Lower leg skin (tissue), 3 donors: Measurements from ENCODE around the gene SMIM41.

Experiments used
- CTCF ChIP-seq, 3 donors: fragments of 450-650 bp; IDR thresholded peaks; one replicate each; pipeline ENCODE4 v1.5.1; 2016; ENCODE audit warnings: antibody characterized with exemption in 3 of 3, mild to moderate bottlenecking in 3 of 3, moderate library complexity in 2 of 3
- POLR2A ChIP-seq, 2 donors: fragments of 450-650 bp; IDR thresholded peaks; one replicate each; pipeline ENCODE4 v1.6.1; 2016 to 2017; ENCODE audit warnings: antibody characterized with exemption in 2 of 2, mild to moderate bottlenecking in 1 of 2, moderate library complexity in 1 of 2

DNA sequence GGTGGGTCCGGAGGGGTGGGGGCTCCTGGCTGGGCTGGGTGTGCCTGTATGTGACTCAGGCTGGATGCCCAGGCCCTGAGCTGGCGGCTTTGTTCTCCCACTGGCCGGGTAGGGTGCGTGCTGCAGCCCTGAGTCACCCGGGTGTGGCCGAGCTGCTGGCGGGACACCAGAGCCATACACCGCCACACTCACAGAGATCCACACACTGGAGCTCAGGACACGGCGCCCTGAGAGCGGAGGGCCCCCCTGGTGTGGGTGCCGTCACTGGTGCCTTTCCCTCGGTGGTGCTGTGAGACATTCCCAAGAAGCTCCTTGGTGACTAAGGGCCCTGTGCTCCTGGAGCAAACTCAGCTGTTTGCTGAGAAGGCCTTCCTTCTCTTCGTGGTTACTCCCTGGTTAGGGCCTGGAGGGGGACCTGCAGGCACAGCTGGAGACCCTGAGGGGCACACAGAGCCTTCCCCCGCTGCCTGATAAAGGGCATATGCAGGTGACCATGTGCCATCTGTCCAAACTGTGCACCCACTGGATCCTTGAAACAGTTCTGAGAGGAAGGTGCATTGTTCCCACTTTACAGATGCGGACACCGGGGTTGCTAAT lies 68.0 kb downstream of the SMIM41 start:
- TF ChIP-seq CTCF (IDR thresholded peaks at IDR 0.05) (no peak), POLR2A (IDR thresholded peaks at IDR 0.05) (no peak)
